Astrocyte of the cerebellum (primary cell): ENCODE results near the gene GCLM.
A peak's percentile ranks its signal among the peaks of the same experiment; 100 is the strongest.

Source experiments
- DNase-seq: peaks from one replicate; pipeline ENCODE4 v3.0.0-alpha.2; 2011; ENCODE audit warnings: low read depth
- H3K4me3 ChIP-seq: 2 replicates; pipeline ENCODE4 v1.5.1; 2011; ENCODE audit warnings: mild to moderate bottlenecking, low read depth, low read length, moderate library complexity
- in situ Hi-C: cut with HindIII; loops from 2 replicates; pipeline ENCODE4 v1.10.0; 2017; ENCODE audit warnings: low sequenced_read_pairs
- TF ChIP-seq, protein P1 (sequence below): IDR thresholded peaks from 2 replicates; pipeline ENCODE4 v1.5.1; 2012; ENCODE audit warnings: low read length, low read depth, moderate library complexity, mild to moderate bottlenecking; ENCODE audit errors: missing control alignments

The GCLM gene

DNA sequence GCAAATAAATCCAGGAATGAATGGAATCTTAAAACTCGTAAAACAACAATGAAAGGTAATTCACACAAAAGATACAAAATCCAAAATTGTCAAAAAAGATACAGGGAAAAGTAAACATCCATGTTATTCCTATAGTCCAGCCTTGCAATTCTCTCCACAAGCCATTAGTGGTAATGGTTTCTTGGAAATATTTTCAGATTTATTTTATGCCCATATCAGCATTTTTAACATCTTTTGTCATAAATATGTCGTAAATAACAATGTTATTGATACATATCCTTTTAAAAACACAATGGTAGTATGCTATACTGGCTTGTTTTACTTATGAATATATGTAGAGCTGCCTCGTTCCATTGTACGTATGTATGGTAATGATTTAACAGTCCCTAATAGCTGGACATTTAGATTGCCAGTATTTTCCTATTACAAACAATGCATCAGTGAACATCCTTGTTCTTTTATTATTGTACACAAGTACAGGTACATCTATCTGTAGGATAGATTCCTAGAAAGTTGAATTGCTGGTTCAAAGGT, 60.8 kb downstream of the GCLM start:
- DNase-seq = no peak
- peak overlapping the region; percentile 69 for H3K4me3 ChIP-seq
- TF ChIP-seq, protein P1, sequence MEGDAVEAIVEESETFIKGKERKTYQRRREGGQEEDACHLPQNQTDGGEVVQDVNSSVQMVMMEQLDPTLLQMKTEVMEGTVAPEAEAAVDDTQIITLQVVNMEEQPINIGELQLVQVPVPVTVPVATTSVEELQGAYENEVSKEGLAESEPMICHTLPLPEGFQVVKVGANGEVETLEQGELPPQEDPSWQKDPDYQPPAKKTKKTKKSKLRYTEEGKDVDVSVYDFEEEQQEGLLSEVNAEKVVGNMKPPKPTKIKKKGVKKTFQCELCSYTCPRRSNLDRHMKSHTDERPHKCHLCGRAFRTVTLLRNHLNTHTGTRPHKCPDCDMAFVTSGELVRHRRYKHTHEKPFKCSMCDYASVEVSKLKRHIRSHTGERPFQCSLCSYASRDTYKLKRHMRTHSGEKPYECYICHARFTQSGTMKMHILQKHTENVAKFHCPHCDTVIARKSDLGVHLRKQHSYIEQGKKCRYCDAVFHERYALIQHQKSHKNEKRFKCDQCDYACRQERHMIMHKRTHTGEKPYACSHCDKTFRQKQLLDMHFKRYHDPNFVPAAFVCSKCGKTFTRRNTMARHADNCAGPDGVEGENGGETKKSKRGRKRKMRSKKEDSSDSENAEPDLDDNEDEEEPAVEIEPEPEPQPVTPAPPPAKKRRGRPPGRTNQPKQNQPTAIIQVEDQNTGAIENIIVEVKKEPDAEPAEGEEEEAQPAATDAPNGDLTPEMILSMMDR = no peak
- in situ Hi-C loops = loop anchor here (25.0 kb wide), 1 partner anchor 186 kb away; no protein-coding TSS in a partner anchor

DNA sequence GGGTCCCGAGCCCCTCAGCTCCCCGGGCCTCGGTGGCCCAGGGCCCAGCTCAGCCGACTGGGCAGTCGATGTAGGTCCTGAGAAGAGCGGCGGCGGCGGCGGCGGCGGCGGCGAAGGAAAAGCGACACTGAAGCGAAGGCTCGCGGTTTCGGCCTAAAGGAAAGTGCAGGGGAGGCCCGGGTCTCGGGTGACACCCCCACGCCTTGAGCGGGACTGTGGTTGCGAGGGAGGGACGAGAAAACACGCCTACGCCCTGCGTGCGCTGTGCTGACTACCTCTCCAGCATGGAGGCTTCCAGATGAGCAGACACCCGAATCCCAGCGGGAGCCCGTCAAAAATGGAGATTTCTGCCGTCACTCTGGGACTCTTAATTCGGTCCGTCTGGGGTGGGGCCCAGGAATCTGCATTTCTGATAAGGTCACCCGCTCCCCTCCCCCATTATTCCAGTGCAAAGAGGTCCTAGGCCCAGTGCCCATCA, 61.4 kb downstream of the GCLM start:
- peak overlapping the region; percentile 69 for H3K4me3 ChIP-seq
- peak; percentile 9 for DNase-seq
- TF ChIP-seq, protein P1 = no peak
- in situ Hi-C loops = loop anchor here (25.0 kb wide), 1 partner anchor 186 kb away; no protein-coding TSS in a partner anchor

- in situ Hi-C loops = loop anchor here (25.0 kb wide), 1 partner anchor 185 kb away; no protein-coding TSS in a partner anchor
- TF ChIP-seq, protein P1 = no peak
- peak overlapping the region; percentile 69 for H3K4me3 ChIP-seq
- peak; percentile 70 for DNase-seq
These were observed 62.0 kb downstream of the GCLM start for GRCh38 chr1:93846992-93847810.

GRCh38 chr1:93846206-93846991, 62.8 kb downstream of the GCLM start:
- TF ChIP-seq, protein P1 = peak; percentile 17
- in situ Hi-C loops = loop anchor here (25.0 kb wide), 1 partner anchor 184 kb away; no protein-coding TSS in a partner anchor
- peak overlapping the region; percentile 69 for H3K4me3 ChIP-seq
- peak; percentile 40 for DNase-seq

DNA sequence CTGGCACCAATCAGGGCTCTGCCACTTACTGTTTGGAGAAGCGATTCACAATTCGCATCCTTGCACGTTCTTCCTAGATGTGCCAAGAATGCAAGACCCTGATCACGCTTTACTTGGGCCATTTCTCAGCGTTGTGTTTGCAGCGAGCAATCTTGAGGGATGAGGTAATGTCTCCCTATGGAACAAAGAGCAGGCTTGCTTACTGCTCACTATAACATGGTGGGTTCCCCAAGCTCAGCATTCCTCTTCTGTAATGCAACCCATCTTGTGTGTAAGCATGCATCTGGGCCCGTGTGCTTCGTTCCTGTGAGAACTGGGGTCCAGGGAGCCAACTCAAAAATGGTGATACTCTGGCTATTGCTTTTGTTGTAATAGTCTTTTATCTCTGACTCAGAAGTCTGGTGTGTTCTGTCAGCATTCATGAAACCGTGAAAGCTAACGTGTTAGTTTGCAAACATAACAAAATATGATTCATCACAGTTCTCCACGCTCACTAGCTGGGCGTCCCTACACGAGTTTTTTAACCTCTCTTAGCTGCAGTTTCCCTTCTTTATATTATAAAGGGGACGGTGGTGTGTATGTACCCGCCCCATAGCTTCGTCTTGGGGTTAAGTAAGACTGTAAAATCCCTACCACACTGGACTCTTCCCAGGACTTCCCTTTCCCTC, 63.6 kb downstream of the GCLM start:
- peak overlapping the region; percentile 69 for H3K4me3 ChIP-seq
- TF ChIP-seq, protein P1 = no peak
- DNase-seq = peak; percentile 73
- in situ Hi-C loops = loop anchor here (25.0 kb wide), 1 partner anchor 183 kb away; no protein-coding TSS in a partner anchor
